ENCODE results near the gene MAP4K3. TPM values are rescaled to one million over a fixed set of nuclear protein-coding genes. Genes with fewer than 3 reads are reported as not detected.

The MAP4K3 gene
- total and polyA plus RNA-seq, 9 of the 15 experiments (the other 6 are each of a cell fraction or from before 2014, with no cell fraction given) = 3.1 to 30.0 (median 16.9) TPM

GRCh38 chr2:39435741-39436591 is 1.1 kb downstream of the MAP4K3 start (continued):
- no peak for TF ChIP-seq SRSF7 (optimal IDR thresholded peaks at IDR 0.05; ENCODE audit: low read depth, low read length)
- TF ChIP-seq BRCA1 (IDR thresholded peaks at IDR 0.05) = no peak
- TF ChIP-seq BRCA1 (CRISPR knock-in tag; IDR thresholded peaks at IDR 0.05) = no peak
- TF ChIP-seq DPF2 (IDR thresholded peaks at IDR 0.05) = no peak
- TF ChIP-seq KAT7 (CRISPR knock-in tag; IDR thresholded peaks at IDR 0.05; ENCODE audit: borderline replicate concordance) = peak; percentile 73; the same call in 1 of the 2 replicates
- TF ChIP-seq, protein P1, sequence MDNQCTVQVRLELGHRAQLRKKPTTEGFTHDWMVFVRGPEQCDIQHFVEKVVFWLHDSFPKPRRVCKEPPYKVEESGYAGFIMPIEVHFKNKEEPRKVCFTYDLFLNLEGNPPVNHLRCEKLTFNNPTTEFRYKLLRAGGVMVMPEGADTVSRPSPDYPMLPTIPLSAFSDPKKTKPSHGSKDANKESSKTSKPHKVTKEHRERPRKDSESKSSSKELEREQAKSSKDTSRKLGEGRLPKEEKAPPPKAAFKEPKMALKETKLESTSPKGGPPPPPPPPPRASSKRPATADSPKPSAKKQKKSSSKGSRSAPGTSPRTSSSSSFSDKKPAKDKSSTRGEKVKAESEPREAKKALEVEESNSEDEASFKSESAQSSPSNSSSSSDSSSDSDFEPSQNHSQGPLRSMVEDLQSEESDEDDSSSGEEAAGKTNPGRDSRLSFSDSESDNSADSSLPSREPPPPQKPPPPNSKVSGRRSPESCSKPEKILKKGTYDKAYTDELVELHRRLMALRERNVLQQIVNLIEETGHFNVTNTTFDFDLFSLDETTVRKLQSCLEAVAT (IDR thresholded peaks at IDR 0.05) = 0 out of 4 replicates have a peak, but pooled peaks of 1 of the 2 experiments have one; percentile 12
- no peak for TF ChIP-seq E4F1 (CRISPR knock-in tag; IDR thresholded peaks at IDR 0.05; ENCODE audit: borderline replicate concordance)
- TF ChIP-seq HNRNPH1 (optimal IDR thresholded peaks at IDR 0.05; ENCODE audit: low read depth, low read length) = no peak
- TF ChIP-seq, protein P2, sequence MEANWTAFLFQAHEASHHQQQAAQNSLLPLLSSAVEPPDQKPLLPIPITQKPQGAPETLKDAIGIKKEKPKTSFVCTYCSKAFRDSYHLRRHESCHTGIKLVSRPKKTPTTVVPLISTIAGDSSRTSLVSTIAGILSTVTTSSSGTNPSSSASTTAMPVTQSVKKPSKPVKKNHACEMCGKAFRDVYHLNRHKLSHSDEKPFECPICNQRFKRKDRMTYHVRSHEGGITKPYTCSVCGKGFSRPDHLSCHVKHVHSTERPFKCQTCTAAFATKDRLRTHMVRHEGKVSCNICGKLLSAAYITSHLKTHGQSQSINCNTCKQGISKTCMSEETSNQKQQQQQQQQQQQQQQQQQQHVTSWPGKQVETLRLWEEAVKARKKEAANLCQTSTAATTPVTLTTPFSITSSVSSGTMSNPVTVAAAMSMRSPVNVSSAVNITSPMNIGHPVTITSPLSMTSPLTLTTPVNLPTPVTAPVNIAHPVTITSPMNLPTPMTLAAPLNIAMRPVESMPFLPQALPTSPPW (CRISPR knock-in tag; IDR thresholded peaks at IDR 0.05) = no peak
- no peak for TF ChIP-seq HDAC2 (IDR thresholded peaks at IDR 0.05)
- peak in 1 of 3 experiments; percentile 3 for TF ChIP-seq YY1 (IDR thresholded peaks at IDR 0.05; ENCODE audit: borderline replicate concordance in 1 of 3, control insufficient read depth in 1 of 3, extremely low read depth in 1 of 3, insufficient read depth in 3 of 3, insufficient read length in 1 of 3, insufficient replicate concordance in 2 of 3, low read depth in 1 of 3, low read length in 2 of 3)
- TF ChIP-seq ZBTB7A (IDR thresholded peaks at IDR 0.05; ENCODE audit: borderline replicate concordance, control insufficient read depth, low read depth, low read length) = no peak; the same call in 1 of the 2 replicates
- no peak for TF ChIP-seq HNRNPK (IDR thresholded peaks at IDR 0.05; ENCODE audit: low read depth, low read length, poor library complexity, severe bottlenecking)
- TF ChIP-seq, protein P3, sequence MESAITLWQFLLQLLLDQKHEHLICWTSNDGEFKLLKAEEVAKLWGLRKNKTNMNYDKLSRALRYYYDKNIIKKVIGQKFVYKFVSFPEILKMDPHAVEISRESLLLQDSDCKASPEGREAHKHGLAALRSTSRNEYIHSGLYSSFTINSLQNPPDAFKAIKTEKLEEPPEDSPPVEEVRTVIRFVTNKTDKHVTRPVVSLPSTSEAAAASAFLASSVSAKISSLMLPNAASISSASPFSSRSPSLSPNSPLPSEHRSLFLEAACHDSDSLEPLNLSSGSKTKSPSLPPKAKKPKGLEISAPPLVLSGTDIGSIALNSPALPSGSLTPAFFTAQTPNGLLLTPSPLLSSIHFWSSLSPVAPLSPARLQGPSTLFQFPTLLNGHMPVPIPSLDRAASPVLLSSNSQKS (CRISPR knock-in tag; IDR thresholded peaks at IDR 0.05) = no peak
- 0 out of 2 replicates have a peak, but pooled peaks have one; percentile 10 for TF ChIP-seq AFF4 (CRISPR knock-in tag; IDR thresholded peaks at IDR 0.05)
